Measurements from ENCODE around the gene SRD5A3.
"Not testable (repeated sequence)": the region's sequence is repeated elsewhere in the genome, so short reads cannot be mapped to it uniquely, and the experiment has no call there.

- TF ChIP-seq CTCF, POLR2A, POLR2AphosphoS5 (IDR thresholded peaks at IDR 0.05): not testable (repeated sequence)
Measured at GRCh38 chr4:55353228-55353747, 7.2 kb downstream of the SRD5A3 start.
